NB4 (cell line): ENCODE results near the gene RAP1GAP.

ENCODE experiments used
- MYC ChIP-seq: IDR thresholded peaks from 2 replicates; pipeline ENCODE4 v1.6.1; 2011; ENCODE audit warnings: low read depth, low read length
- POLR2A ChIP-seq: IDR thresholded peaks from 2 replicates; pipeline ENCODE4 v1.6.1; 2011; ENCODE audit warnings: mild to moderate bottlenecking; ENCODE audit not compliant: insufficient read length; ENCODE audit errors: extremely low read depth
- TF ChIP-seq, protein P1 (sequence below): IDR thresholded peaks from one replicate; pipeline ENCODE4 v1.5.1; 2012; ENCODE audit warnings: low read depth, low read length
- TF ChIP-seq, protein P2 (sequence below): IDR thresholded peaks from 2 replicates; pipeline ENCODE4 v1.6.1; 2011; ENCODE audit warnings: low read depth, low read length

DNA sequence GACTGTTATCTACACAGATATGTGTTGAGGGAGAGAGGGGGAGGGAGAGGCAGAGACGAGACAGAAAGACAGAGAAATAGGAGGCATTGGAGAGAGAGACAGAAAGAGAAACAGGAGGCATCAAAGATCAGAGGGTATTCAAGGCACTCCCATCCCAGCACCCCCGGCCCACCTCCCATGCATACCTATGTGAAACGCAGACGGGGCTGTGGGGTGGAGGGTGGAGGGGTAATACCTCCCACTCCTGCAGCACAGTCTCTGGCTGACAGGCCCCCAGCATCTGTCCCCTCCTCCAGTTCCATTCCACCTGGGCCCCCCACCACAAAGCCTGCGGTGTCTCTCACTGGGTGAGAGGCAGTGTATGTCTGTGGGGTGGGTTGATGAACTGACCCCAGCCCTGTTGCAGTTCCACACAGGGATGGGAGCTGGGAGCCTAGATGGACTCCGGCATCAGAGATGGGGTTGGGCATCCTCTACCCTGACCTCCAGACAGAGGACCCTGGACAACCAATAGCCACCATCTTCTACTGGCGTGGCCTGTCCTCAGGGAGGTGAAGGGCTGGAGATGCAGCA lies 49.7 kb downstream of the RAP1GAP start:
- no peak for TF ChIP-seq POLR2A
- no peak for TF ChIP-seq MYC
- TF ChIP-seq, protein P1, sequence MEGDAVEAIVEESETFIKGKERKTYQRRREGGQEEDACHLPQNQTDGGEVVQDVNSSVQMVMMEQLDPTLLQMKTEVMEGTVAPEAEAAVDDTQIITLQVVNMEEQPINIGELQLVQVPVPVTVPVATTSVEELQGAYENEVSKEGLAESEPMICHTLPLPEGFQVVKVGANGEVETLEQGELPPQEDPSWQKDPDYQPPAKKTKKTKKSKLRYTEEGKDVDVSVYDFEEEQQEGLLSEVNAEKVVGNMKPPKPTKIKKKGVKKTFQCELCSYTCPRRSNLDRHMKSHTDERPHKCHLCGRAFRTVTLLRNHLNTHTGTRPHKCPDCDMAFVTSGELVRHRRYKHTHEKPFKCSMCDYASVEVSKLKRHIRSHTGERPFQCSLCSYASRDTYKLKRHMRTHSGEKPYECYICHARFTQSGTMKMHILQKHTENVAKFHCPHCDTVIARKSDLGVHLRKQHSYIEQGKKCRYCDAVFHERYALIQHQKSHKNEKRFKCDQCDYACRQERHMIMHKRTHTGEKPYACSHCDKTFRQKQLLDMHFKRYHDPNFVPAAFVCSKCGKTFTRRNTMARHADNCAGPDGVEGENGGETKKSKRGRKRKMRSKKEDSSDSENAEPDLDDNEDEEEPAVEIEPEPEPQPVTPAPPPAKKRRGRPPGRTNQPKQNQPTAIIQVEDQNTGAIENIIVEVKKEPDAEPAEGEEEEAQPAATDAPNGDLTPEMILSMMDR, result no peak
- TF ChIP-seq, protein P2, sequence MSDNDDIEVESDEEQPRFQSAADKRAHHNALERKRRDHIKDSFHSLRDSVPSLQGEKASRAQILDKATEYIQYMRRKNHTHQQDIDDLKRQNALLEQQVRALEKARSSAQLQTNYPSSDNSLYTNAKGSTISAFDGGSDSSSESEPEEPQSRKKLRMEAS, result no peak
